AG09319 (cell line): Measurements from ENCODE around the gene RGR.

Experiments used
- DNase-seq: peaks from one replicate; pipeline ENCODE4 v3.0.0-alpha.2; 2010; ENCODE audit warnings: low read depth; ENCODE audit errors: extremely low read depth
- CTCF ChIP-seq: IDR thresholded peaks from 2 replicates; pipeline ENCODE4 v1.5.1; 2011; ENCODE audit warnings: low read depth, mild to moderate bottlenecking, inconsistent platforms, low read length, moderate library complexity

RGR gene

GRCh38 chr10:84233940-84234339 is 10.9 kb upstream of the RGR start:
- DNase-seq: no peak
- TF ChIP-seq CTCF: no peak

GRCh38 chr10:84234479-84234878 is 10.4 kb upstream of the RGR start:
- no peak for DNase-seq
- no peak for TF ChIP-seq CTCF

DNA sequence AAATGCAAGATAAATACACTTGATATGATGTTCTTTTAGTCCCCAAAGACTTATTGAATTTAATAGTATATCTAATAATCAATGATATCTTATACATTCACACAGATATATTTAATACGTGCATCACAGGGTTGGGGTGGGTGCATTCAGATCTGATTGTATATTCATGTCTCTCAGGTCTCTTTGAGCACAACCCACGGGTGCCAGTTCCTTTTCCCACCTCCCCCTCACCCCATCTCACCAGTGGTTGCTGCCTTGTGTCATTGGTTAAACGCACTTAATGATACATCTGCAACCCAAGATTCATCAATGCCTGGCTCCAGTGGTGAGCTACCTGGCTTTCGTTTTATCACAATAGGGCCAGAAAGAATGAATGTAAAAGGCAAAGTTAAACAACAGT is 9.8 kb upstream of the RGR start:
- DNase-seq: no peak
- no peak for TF ChIP-seq CTCF

- no peak for TF ChIP-seq CTCF
Measured at GRCh38 chr10:84236807-84237198, 8.1 kb upstream of the RGR start.

DNA sequence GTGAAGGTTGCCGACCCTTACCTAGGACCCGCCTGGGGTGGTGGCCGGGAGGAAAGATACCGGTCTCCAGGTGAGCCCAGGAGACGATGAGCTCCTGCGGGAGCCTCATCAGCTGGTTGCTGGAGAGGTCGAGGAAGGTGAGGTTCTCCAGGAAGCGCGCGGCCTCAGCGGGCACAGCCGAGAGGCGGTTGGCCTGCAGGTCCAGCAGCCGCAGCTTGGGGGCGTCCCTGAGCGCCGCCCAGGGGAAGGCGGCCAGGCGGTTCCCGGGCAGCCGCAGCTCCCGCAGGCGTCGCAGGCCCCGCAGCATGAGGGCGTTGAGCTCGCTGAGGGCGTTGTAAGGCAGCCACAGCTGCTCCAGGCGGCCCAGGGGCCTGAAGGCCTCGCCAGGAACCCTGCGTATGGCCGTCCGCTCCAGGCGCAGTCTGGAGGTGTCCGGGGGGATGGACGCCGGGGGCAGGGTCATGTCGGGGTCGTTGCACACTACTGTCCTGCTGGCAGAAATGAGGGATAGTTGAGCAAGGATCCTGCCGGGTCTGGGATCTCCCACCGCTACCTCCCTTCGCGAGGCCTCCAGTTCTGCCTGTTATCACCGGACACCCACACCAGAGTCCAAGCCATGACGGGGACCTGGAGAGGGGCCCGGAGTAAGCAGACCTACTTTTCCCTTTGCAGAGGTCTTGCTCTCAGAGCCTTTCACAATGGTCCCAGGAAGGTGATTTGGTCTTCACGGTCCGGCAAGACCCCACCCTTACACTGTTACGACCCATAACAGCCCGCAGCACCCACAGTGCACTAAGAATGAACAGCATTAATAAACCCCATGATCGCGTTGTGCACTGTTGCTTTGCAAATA is 7.4 kb upstream of the RGR start:
- DNase-seq: no peak
- no peak for TF ChIP-seq CTCF

More at GRCh38 chr10:84236807-84237198, 8.1 kb upstream of the RGR start:
- no peak for DNase-seq

GRCh38 chr10:84238909-84239308 is 5.9 kb upstream of the RGR start:
- no peak for DNase-seq
- TF ChIP-seq CTCF: no peak

- no peak for TF ChIP-seq CTCF
- DNase-seq: no peak
Measured at GRCh38 chr10:84241185-84241790, 3.6 kb upstream of the RGR start, which contains the start of gene LRIT1. TSS of gene LRIT1 (minus strand) at chr10:84241546. CDS start at chr10:84241439, 107 bp downstream.
